Neural cell (in vitro differentiated cells): Measurements from ENCODE around the gene ADARB1.

Experiments
- CTCF ChIP-seq: fragments of 450-650 bp; IDR thresholded peaks from 2 replicates; pipeline ENCODE4 v1.5.1; 2014; ENCODE audit warnings: antibody characterized with exemption, mild to moderate bottlenecking, moderate library complexity; ENCODE audit not compliant: poor library complexity, severe bottlenecking
- EZH2 ChIP-seq: fragments of 200-600, 300-800 bp; shearing (Covaris generic), sonication (generic); IDR thresholded peaks from 2 replicates; pipeline ENCODE4 v1.6.1; 2014; ENCODE audit warnings: antibody characterized with exemption, low read length, borderline replicate concordance, mild to moderate bottlenecking; ENCODE audit not compliant: insufficient read depth, poor library complexity, severe bottlenecking
- POLR2AphosphoS5 ChIP-seq: IDR thresholded peaks from 2 replicates; pipeline ENCODE4 v1.6.1; 2012
- REST ChIP-seq: IDR thresholded peaks from 2 replicates; pipeline ENCODE4 v1.6.1; 2012; ENCODE audit warnings: borderline replicate concordance
- SMC3 ChIP-seq: fragments of 450-650 bp; conservative IDR thresholded peaks from 2 replicates; pipeline ENCODE4 v1.6.1; 2014; ENCODE audit warnings: antibody characterized with exemption, mild to moderate bottlenecking, moderate library complexity; ENCODE audit not compliant: poor library complexity
- TAF1 ChIP-seq: IDR thresholded peaks from 2 replicates; pipeline ENCODE4 v1.6.1; 2012; ENCODE audit warnings: low read depth

GRCh38 chr21:45048968-45049367 is 25.4 kb upstream of the ADARB1 start:
- TF ChIP-seq CTCF = no peak
- TF ChIP-seq POLR2AphosphoS5 = no peak
- TF ChIP-seq REST = no peak
- TF ChIP-seq EZH2 = no peak
- no peak for TF ChIP-seq SMC3
- TF ChIP-seq TAF1 = no peak
